SU-DHL-6 (cell line): Measurements from ENCODE around the gene GGACT.

Source experiments
- H2AFZ ChIP-seq: fragments of 200-600 bp; sonication (generic); 2 replicates; pipeline ENCODE4 v1.6.1; 2014; ENCODE audit warnings: low read depth, mild to moderate bottlenecking, moderate library complexity, mixed read lengths, antibody characterized with exemption, low read length; ENCODE audit not compliant: severe bottlenecking
- H3F3A ChIP-seq: fragments of 200-600 bp; shearing (Covaris generic); 2 replicates; pipeline ENCODE4 v1.6.0; 2016; ENCODE audit warnings: antibody characterized with exemption, mild to moderate bottlenecking; ENCODE audit not compliant: insufficient read depth
- H3K27ac ChIP-seq: fragments of 200-600 bp; sonication (generic); 2 replicates; pipeline ENCODE4 v1.5.1; 2016; ENCODE audit warnings: low read depth, mild to moderate bottlenecking, low read length, moderate library complexity, mixed read lengths
- H3K27me3 ChIP-seq: fragments of 200-600 bp; sonication (generic), shearing (Covaris generic); 2 replicates; pipeline ENCODE4 v1.6.0; 2014; ENCODE audit warnings: mild to moderate bottlenecking, low read length
- H3K36me3 ChIP-seq: fragments of 200-600 bp; sonication (generic); 2 replicates; pipeline ENCODE4 v1.6.1; 2014; ENCODE audit warnings: mild to moderate bottlenecking, low read length, mixed read lengths
- H3K4me2 ChIP-seq: fragments of 300-600, 200-600 bp; shearing (Covaris generic), sonication (generic); 2 replicates; pipeline ENCODE4 v1.6.0; 2014; ENCODE audit warnings: low read length, low read depth, mild to moderate bottlenecking; ENCODE audit not compliant: poor library complexity, severe bottlenecking
- H3K4me3 ChIP-seq: fragments of 200-600 bp; sonication (generic); 2 replicates; pipeline ENCODE4 v1.5.1; 2014; ENCODE audit warnings: antibody characterized with exemption, low read length, mild to moderate bottlenecking, mixed read lengths; ENCODE audit not compliant: insufficient read depth, poor library complexity, severe bottlenecking
- H3K79me2 ChIP-seq: fragments of 200-600 bp; sonication (generic); 2 replicates; pipeline ENCODE4 v1.6.1; 2014; ENCODE audit warnings: mild to moderate bottlenecking, low read length, moderate library complexity; ENCODE audit not compliant: insufficient read depth
- H3K9ac ChIP-seq: fragments of 200-600 bp; sonication (generic); 2 replicates; pipeline ENCODE4 v1.7.0; 2014; ENCODE audit warnings: mild to moderate bottlenecking, low read length
- H3K9me2 ChIP-seq: fragments of 200-600 bp; sonication (generic); replicated peaks from 2 replicates; pipeline ENCODE4 v1.6.1; 2014; ENCODE audit warnings: low read length; ENCODE audit not compliant: insufficient read depth
- H3K9me3 ChIP-seq: fragments of 200-600 bp; sonication (generic); 2 replicates; pipeline ENCODE4 v1.6.1; 2014; ENCODE audit warnings: low read length, mixed read lengths; ENCODE audit not compliant: insufficient read depth
- H4K20me1 ChIP-seq: fragments of 200-600 bp; sonication (generic); 2 replicates; pipeline ENCODE4 v1.6.1; 2014; ENCODE audit warnings: low read depth, mild to moderate bottlenecking, antibody characterized with exemption, low read length, moderate library complexity, mixed read lengths
- CTCF ChIP-seq: fragments of 200-600 bp; sonication (generic); IDR thresholded peaks from one replicate; pipeline ENCODE4 v1.5.1; 2017; ENCODE audit warnings: antibody characterized with exemption, mild to moderate bottlenecking, low read length, moderate library complexity; ENCODE audit not compliant: insufficient read depth, poor library complexity, severe bottlenecking
- EZH2phosphoT487 ChIP-seq: fragments of 200-600 bp; sonication (generic), shearing (Covaris generic); conservative IDR thresholded peaks from 2 replicates; pipeline ENCODE4 v1.6.1; 2018; ENCODE audit warnings: mild to moderate bottlenecking, antibody characterized with exemption, low read length, moderate library complexity, mixed read lengths

The GGACT gene

GRCh38 chr13:100503622-100504021 lies 85.0 kb downstream of the GGACT start:
- H4K20me1 ChIP-seq: no peaks in the 10 kb centered on the region
- H3K4me2 ChIP-seq: no peak overlapping the region
- H3K79me2 ChIP-seq: no peaks in the 10 kb centered on the region
- TF ChIP-seq EZH2phosphoT487 (no peak), CTCF (no peak)
- no peaks in the 10 kb centered on the region for H3F3A ChIP-seq
- H3K9me3 ChIP-seq: no peaks in the 10 kb centered on the region
- no peak overlapping the region for H3K9ac ChIP-seq
- no peaks in the 10 kb centered on the region for H3K27me3 ChIP-seq
- no peaks in the 10 kb centered on the region for H3K36me3 ChIP-seq
- H3K9me2 ChIP-seq: no peaks in the 10 kb centered on the region
- no peak overlapping the region for H3K27ac ChIP-seq
- no peak overlapping the region for H2AFZ ChIP-seq
- H3K4me3 ChIP-seq: no peak overlapping the region

- Histone ChIP-seq H2AFZ (no peak overlapping the region), H3K27ac (no peak overlapping the region), H3K79me2 (no peaks in the 10 kb centered on the region), H3K27me3 (no peaks in the 10 kb centered on the region), H3K9me3 (no peaks in the 10 kb centered on the region), H3K4me2 (no peak overlapping the region), H4K20me1 (no peaks in the 10 kb centered on the region), H3K9me2 (no peaks in the 10 kb centered on the region), H3K36me3 (no peaks in the 10 kb centered on the region), H3K4me3 (no peak overlapping the region), H3K9ac (no peak overlapping the region), H3F3A (no peaks in the 10 kb centered on the region)
- TF ChIP-seq EZH2phosphoT487 (no peak), CTCF (no peak)
These were observed 86.1 kb downstream of the GGACT start for GRCh38 chr13:100502446-100502845.

GRCh38 chr13:100497389-100497788 lies 91.2 kb downstream of the GGACT start:
- no peak overlapping the region for H3K4me2 ChIP-seq

More at GRCh38 chr13:100497389-100497788, 91.2 kb downstream of the GGACT start:
- Histone ChIP-seq H3K9me2 (no peaks in the 10 kb centered on the region), H3K27me3 (no peaks in the 10 kb centered on the region), H3F3A (no peaks in the 10 kb centered on the region), H3K36me3 (no peaks in the 10 kb centered on the region), H3K9me3 (no peaks in the 10 kb centered on the region), H3K9ac (no peak overlapping the region), H3K79me2 (no peaks in the 10 kb centered on the region), H4K20me1 (no peaks in the 10 kb centered on the region), H3K27ac (no peak overlapping the region), H3K4me3 (no peak overlapping the region), H2AFZ (no peak overlapping the region)
- TF ChIP-seq EZH2phosphoT487: no peak
- no peak for TF ChIP-seq CTCF
